ENCODE results near the gene EEFSEC.

- TF ChIP-seq, protein P1, sequence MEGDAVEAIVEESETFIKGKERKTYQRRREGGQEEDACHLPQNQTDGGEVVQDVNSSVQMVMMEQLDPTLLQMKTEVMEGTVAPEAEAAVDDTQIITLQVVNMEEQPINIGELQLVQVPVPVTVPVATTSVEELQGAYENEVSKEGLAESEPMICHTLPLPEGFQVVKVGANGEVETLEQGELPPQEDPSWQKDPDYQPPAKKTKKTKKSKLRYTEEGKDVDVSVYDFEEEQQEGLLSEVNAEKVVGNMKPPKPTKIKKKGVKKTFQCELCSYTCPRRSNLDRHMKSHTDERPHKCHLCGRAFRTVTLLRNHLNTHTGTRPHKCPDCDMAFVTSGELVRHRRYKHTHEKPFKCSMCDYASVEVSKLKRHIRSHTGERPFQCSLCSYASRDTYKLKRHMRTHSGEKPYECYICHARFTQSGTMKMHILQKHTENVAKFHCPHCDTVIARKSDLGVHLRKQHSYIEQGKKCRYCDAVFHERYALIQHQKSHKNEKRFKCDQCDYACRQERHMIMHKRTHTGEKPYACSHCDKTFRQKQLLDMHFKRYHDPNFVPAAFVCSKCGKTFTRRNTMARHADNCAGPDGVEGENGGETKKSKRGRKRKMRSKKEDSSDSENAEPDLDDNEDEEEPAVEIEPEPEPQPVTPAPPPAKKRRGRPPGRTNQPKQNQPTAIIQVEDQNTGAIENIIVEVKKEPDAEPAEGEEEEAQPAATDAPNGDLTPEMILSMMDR (IDR thresholded peaks at IDR 0.05) = no peak
- TF ChIP-seq POLR2AphosphoS5 (IDR thresholded peaks at IDR 0.05) = no peak
- TF ChIP-seq POLR2A (IDR thresholded peaks at IDR 0.05) = no peak
These were observed 154.6 kb downstream of the EEFSEC start for GRCh38 chr3:128307781-128308469.

Data from breast epithelium (tissue), 3 donors.